ENCODE data around the gene PALD1. TPM values are rescaled to one million over a fixed set of nuclear protein-coding genes. Genes with fewer than 3 reads are reported as not detected.

Gene PALD1
- total RNA-seq, 1 experiment from 2014 or later = 33.1 TPM

- DNase-seq (ENCODE audit: low read depth, low spot score) (peak; percentile 100), ATAC-seq (peak; percentile 77)
- no peak overlapping the region for H2AFZ ChIP-seq (ENCODE audit: low read depth, low read length, poor library complexity, severe bottlenecking)
- H3K9me3 ChIP-seq (ENCODE audit: control insufficient read depth in 1 of 2, insufficient read depth in 1 of 2, low read depth in 1 of 2, low read length in 2 of 2) = no peaks in the 10 kb centered on the region
- ChIA-PET RAD21 (ENCODE audit: low non-redundant PET in 1 of 2, low total read pairs in 2 of 2, uncharacterized antibody in 2 of 2, unreplicated experiment in 2 of 2) (interaction anchor here (1.0 to 1.1 kb wide), 2 partner anchors 13 to 20 kb away, joined by 3 read pairs; no protein-coding TSS in a partner anchor), CTCF (interaction anchor here (0.8 to 1.1 kb wide), 2 partner anchors 17 to 20 kb away, joined by 3 to 4 read pairs; no protein-coding TSS in a partner anchor), POLR2A (no interaction called here)
- peak overlapping the region; percentile 52 for H3K9ac ChIP-seq (ENCODE audit: low read length)
- H3K36me3 ChIP-seq (ENCODE audit: control insufficient read depth in 1 of 2, insufficient read depth in 2 of 2, low read length in 2 of 2) = no peaks in the 10 kb centered on the region
- intact Hi-C loops (cut with micrococcal nuclease) = no loop called here
- H3K4me1 ChIP-seq (ENCODE audit: control insufficient read depth in 1 of 2, insufficient read depth in 2 of 2, low read length in 2 of 2) = peaks cover 67 to 95% of the 10 kb centered on the region in 2 experiments
- H3K4me2 ChIP-seq (ENCODE audit: low read length) = peak overlapping the region; percentile 66
- H3K79me2 ChIP-seq (ENCODE audit: insufficient read depth, low read length) = no peaks in the 10 kb centered on the region
- no TSS peak for BruUV-seq (replicated peaks)
- H4K20me1 ChIP-seq (ENCODE audit: insufficient read depth) = no peaks in the 10 kb centered on the region
- H3K27ac ChIP-seq (ENCODE audit: low read depth, low read length) = peak overlapping the region; percentile 96
- H3K9me2 ChIP-seq (ENCODE audit: insufficient read depth) = no peaks in the 10 kb centered on the region
- no peak overlapping the region for H3K4me3 ChIP-seq (replicated peaks in 1 of 2; ENCODE audit: low read depth in 1 of 2, low read length in 2 of 2)
- H3K27me3 ChIP-seq (ENCODE audit: insufficient read depth, low read length) = no peaks in the 10 kb centered on the region
- TF ChIP-seq ZBTB33 (IDR thresholded peaks at IDR 0.05; ENCODE audit: extremely low read depth, insufficient replicate concordance, low read length) = peak; percentile 51
- TF ChIP-seq REST (IDR thresholded peaks at IDR 0.05; ENCODE audit: low read depth) = no peak
- TF ChIP-seq EZH2 (IDR thresholded peaks at IDR 0.05) = no peak
- peak; percentile 94 for TF ChIP-seq EGR1 (IDR thresholded peaks at IDR 0.05; ENCODE audit: low read depth)
- peak; percentile 76 for TF ChIP-seq TCF7L2 (IDR thresholded peaks at IDR 0.05; ENCODE audit: borderline replicate concordance, extremely low read depth, insufficient read depth, insufficient read length)
- TF ChIP-seq SP1 (IDR thresholded peaks at IDR 0.05; ENCODE audit: low read depth) = peak; percentile 99
- peak; percentile 84 for TF ChIP-seq POLR2AphosphoS5 (IDR thresholded peaks at IDR 0.05; ENCODE audit: low read depth, low read length)
- no peak for TF ChIP-seq ZFX (IDR thresholded peaks at IDR 0.05)
- TF ChIP-seq CBX3 (IDR thresholded peaks at IDR 0.05; ENCODE audit: low read depth) = peak; percentile 76
- peak; percentile 99 for TF ChIP-seq JUND (IDR thresholded peaks at IDR 0.05)
- no peak for TF ChIP-seq ZNF274 (IDR thresholded peaks at IDR 0.05; ENCODE audit: low read depth, low read length)
- no peak for TF ChIP-seq EZH2phosphoT487 (IDR thresholded peaks at IDR 0.05; ENCODE audit: borderline replicate concordance)
- peak; percentile 97 for TF ChIP-seq FOSL1 (IDR thresholded peaks at IDR 0.05; ENCODE audit: low read depth)
- TF ChIP-seq YY1 (IDR thresholded peaks at IDR 0.05; ENCODE audit: extremely low read depth, insufficient replicate concordance, low read depth, low read length) = no peak
- no peak for TF ChIP-seq ATF3 (IDR thresholded peaks at IDR 0.05)
- peak; percentile 95 for TF ChIP-seq CEBPB (IDR thresholded peaks at IDR 0.05; ENCODE audit: low read depth)
- no peak for TF ChIP-seq CTCF (IDR thresholded peaks at IDR 0.05 in 2 of 3, conservative IDR thresholded peaks at IDR 0.05 in 1 of 3; ENCODE audit: borderline replicate concordance in 1 of 3, insufficient read depth in 1 of 3, low read depth in 2 of 3, low read length in 2 of 3)
- TF ChIP-seq ELF1 (IDR thresholded peaks at IDR 0.05; ENCODE audit: borderline replicate concordance, low read depth) = no peak; the same call in 1 of the 2 replicates
- peak; percentile 81 for TF ChIP-seq SRF (IDR thresholded peaks at IDR 0.05; ENCODE audit: low read depth)
- TF ChIP-seq RAD21 (IDR thresholded peaks at IDR 0.05; ENCODE audit: low read depth) = peak; percentile 44
- TF ChIP-seq SIN3A (IDR thresholded peaks at IDR 0.05; ENCODE audit: low read depth) = peak; percentile 85
Measured at GRCh38 chr10:70578371-70578947, 99.9 kb downstream of the PALD1 start.

All from HCT116 (cell line).